NCI-H1694 (cell line): ENCODE measurements around the gene SRGAP3.

Experiments used
- DNase-seq: peaks from one replicate; lab custom pipeline; 2025; lab: John Stamatoyannopoulos, UW

Gene SRGAP3

DNA sequence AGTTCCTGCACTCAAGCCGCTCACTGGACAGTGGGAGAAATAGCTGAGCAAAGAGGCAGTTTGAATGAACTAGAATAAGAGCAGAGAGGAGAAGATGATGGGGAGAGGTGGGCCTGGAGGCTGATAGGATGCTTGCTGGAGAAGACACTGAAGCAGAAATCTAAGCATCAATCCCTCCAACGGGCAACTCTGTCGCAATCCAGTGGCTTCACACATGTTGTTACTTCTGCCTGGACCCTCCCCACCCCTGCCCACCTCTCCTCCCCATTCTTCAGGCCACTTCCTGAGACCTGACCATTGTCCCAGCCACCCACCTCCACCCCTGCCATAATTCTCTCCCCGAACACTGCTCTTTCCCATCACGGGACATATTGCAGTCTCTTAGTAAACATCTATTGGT lies 76.0 kb downstream of the SRGAP3 start:
- no peak for DNase-seq

DNA sequence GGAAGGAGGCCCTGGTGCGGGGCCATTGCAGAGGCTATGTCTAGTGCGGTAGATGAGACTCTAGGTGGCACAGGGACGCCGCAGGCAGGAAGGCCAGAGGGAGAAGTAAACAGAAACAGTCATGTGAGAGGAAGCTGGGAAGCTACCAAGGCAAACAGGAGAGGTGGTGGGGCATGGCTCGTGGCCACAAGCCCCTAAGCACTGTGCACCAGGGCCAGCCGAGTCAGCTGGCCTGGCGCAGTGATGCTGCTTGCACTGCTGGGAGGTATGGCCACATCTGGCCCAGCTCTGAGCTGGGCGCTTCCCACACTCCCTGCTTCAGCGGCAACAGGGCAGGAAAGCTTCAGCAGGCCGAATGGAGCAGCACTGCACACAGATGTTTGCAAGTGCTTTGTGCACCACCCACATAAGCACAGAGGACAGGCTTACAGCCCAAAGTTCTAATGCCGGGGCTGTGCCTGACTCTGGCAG lies 76.6 kb downstream of the SRGAP3 start:
- no peak for DNase-seq

DNA sequence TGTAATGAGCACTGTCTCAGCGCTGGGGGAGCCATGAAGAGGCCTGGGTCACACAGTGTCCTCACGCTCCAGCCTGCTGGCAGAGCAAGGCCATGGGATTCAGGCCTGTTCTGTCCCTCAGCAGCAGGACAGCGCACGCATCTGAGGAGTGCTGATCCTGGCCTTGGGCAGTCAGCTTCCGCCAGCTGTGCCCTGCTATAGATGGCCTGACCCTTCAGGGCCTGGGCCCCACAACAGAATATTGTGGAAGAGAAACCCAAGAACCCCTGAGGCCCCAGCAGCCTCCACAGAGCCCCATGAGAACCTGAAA lies 78.6 kb downstream of the SRGAP3 start:
- no peak for DNase-seq

DNA sequence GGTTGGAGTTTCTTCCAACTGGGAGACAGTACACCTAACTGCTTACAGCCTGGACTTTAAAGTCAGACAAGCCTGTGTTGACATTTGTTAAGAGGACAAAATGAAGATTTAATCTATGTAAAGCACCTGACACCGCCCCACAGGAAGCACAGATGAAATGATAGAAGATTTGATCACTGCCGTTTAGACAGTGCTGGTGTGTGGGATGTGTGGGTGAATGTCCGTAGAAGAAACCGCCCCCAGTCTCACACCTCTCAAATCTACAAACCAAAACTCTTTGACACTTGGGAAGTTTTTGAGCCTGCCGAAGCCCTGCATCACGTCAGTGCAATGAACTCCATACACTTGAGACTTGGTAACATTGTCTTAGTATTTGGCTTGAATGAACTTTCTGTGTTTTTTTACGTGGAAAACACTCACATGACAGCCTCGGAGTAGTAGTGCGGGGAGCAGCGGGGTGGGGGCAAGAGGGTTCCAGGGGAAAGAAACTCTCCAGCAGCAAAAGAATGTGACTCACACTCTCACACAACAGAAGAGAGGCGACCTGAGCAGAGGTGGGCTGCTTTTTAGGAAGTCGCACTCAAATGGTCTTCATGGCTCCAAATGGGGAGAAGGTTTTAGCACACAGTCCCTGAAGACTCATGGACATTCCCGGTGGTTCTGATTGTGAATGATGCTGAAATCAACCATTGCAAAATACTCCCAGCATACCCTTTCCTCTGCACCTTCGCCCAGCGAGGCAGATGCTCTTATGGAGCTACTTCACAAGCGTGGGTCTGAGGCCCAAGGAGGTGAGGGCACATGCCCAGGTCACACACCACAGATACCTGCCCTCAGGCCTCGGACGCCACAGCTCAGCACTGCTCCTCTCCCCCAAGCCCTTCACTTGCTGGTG lies 79.2 kb downstream of the SRGAP3 start:
- DNase-seq, result no peak

DNA sequence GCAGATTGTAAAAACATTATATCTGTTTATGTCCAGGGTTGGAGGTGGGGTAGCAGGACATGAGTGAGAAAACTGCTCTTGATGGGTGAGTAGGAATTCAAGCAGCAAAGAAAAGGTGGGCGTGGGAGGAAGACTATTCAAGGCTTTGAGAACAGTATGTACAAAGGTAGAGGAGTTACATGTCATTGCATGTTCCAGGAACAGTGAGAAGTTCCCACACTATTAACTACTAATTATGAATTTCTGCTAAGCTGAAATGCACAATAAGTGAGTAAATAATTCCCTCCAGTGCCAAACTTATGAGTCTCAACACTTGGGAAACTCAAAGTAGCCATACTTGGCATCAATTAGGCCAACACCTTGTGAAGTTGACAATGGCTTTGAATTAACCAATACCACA lies 80.1 kb downstream of the SRGAP3 start:
- no peak for DNase-seq

DNA sequence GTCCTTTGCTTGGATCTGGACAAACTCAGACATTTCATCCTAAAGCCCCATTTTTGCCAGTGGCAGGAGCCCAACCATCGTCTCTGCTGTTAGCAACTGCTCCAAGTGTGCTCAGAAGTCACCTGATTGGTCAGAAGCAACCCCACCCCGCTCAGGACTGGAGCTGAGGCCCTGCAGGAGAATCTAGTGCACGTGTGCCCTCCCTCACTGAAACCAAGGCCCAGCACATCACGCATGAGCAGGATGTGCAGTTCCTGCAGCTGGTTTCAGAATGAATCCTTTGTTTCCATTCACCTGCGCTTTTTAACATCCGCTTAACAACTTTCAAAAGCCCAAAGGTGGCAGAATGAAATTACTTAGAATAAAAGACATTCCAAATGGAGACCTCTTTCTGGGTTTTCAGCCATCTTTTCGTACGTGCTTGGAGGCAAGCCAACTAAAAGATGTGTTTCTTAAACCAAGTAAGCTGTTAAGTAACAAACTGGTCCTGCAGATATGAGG lies 81.2 kb downstream of the SRGAP3 start:
- no peak for DNase-seq

DNA sequence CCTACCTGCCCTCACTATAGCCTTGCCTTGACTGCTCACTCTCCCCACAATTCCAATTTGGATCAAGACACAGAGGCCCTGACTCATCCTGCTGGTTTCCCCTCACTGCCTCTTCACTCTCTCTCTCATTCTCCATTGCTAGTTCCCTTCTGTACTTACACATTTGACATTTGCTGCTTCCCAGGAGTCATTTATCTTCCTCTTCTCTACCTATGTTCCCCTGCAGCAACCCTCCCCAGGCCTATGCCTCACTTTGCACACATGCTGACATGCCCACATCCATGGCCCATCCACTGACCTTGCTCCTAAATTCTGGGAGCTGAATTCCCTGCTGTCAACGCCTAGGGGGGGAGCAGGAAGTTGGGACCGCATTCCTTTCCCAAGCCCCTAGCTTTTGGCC lies 82.2 kb downstream of the SRGAP3 start:
- DNase-seq, result no peak

DNA sequence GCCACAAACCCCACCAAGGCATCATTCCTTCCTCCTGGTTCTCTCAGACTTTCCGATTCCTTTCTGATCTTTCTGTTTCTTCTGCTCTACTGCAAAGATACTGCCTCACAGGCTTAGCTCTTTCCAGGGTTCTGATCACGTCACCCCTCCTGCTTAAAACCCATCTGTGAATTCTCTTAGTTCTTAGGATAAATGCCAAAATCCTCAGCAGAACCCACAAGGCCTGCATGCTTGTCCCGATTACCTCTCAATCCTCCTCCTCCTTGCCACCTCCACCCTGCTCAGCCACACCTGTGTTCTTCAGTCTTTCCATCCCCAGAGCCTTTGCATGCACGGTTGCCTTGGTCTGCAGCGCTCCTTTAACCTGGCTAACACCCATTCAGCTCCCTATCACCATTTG lies 84.0 kb downstream of the SRGAP3 start:
- no peak for DNase-seq

DNA sequence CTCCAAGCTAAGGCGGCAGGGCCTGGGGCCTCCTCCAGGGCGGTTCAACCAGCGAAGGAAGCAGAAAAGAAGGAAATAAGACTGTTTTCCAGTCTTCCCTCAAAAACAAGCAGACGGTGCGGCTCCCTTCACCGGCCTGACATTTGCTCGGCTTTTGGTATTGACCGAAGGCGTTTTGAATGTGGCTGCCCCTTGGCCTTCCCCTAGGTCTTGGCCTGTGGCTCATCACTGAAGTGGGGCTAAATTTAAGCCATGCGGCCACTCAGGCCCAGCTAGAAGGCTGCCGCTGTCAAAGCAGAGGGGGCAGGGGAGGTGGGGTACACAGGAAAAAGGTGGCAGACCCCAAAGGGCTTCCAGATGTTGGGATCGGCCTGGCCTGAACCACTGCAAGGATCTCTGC lies 86.2 kb downstream of the SRGAP3 start:
- no peak for DNase-seq

DNA sequence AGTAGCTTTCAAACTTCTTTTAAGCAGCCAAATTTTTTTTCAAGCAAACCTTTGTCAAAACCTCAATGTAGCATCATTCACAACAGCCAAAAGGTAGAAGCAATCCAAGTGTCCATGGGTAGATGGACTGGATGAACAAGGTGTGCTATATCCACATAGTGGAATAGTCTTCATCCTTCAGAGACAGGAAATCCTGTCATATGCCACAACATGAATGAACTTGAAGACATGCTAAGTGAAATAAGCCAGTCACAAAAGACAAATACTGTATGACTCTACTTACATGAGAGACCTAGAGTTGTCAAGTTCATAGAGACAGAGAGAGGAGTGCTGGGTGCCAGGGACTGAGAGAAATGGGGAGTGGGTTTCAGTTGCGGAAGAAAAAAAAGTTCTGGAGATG lies 87.6 kb downstream of the SRGAP3 start:
- no peak for DNase-seq

DNA sequence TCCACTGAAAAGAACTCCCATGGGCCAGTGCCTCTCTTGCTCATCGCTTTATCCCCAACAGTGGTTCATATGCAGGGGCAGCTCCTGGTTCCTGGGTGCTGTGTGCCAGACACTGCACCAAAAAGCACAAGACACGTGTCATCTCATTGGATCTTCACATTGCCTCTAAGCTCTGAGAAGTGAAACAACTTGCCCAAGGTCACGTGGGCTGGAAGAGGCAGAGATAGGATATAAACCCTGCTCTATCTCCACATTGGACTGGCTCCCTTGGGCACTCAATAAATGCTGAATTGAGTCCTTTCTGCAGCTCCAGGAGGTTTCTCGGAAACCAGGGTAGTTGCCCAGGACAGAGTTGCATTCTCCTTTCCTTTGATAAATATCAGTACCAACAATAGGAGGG lies 88.1 kb downstream of the SRGAP3 start:
- DNase-seq, result no peak

DNA sequence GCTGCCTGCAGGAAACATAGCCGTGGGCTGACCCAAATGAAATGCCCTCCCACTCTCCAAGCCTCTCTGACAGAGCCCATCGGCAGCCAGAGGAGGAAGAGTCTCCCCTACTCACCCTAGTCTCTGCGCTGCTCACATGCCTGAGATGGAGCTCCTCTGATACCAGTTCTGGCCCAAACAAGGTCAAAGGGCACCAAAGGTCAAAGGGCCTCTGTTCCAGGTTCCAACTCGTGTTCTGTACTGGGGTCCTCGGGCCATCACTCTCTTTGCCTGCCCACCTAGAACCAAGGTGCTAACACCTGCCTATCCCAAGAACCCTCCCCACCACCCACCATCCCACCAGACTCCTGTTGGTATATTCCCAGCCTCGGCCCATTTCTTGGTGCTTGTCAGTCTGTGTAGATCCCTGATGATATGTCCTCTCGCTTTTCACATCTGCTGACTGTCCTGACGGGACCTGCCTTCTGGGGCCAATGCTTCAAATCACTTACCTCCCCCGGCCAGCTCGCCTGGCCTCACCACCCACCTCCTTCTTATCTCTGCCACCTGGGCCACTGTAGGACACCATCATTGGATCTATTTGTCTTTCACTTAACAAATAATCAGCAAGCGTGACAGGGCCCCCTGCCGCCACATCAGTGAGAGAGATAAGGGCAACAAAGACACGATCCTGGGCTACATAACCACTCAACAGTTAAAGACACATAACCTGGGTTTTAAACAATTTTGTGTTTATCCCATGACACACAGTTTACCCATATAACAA lies 90.4 kb downstream of the SRGAP3 start:
- no peak for DNase-seq

DNA sequence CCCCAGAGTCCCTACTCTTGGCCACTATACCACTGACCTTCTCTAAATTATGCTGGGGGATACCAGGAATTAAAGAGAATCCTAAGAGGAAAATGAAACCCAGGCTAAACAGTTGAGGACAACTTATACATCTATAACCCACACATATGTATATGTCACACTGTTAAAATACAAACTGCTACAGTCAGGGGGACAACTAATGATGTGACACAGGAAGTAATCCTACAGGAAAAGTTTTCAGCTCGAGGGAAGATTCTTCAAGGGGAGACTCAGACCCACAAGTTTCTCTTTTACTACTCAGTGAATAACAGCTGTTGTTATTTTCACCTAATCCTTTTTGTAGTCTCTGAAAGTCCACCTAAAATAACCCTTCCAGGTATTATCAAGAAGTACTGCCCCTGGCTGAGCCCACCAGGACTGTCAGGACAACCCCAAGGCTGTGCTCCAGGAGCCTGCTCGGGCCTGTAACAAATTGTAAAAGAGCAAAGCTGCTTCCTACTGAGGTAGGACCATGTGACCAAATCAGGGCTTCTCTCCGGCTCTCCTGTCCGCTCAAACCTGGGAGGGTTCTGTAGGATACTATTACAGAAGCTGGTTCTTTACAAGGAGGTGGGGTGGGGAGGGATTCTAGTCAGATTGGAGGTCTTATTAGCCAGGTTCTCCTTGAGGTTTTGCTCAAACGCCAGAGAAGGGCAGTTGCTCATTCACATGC lies 91.6 kb downstream of the SRGAP3 start:
- no peak for DNase-seq

DNA sequence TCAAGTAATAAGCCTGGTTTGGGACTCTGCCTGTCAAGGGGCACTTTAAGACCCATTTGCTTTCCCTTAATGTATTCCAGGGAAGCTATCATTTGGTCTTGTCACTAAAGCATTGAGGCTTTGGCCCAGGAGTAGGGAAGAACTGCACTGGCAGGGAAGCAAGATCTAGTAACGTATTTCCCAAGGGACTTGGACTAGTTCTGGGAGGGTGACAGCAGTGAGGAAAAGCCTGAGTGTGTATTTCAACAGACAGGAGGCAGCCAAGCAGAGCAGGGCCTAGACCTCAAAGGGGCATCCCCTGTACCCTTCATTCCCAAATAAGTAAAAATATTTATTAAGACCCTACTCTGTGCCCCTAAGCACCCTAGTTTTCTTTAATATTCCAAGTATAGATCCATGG lies 92.8 kb downstream of the SRGAP3 start:
- no peak for DNase-seq

DNA sequence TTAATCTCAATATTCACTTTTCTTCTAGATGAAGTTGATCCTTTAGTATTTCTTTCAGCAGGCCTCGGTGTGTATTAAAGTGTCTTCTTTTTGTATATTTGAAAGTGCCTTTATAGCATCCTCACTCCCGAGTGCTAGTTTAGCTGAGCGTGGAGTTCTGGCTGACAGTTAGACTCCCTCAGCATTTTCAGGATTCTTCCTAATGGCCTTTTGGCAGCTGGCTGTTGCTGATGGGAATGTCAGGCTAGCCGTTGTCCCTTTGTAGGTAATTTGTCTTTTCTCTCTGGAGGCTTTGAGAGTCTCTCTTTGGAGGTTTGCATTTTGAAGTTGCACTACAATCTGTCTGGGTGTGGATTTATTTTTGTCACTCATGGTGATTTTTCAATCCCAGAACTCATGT lies 94.4 kb downstream of the SRGAP3 start:
- no peak for DNase-seq

DNA sequence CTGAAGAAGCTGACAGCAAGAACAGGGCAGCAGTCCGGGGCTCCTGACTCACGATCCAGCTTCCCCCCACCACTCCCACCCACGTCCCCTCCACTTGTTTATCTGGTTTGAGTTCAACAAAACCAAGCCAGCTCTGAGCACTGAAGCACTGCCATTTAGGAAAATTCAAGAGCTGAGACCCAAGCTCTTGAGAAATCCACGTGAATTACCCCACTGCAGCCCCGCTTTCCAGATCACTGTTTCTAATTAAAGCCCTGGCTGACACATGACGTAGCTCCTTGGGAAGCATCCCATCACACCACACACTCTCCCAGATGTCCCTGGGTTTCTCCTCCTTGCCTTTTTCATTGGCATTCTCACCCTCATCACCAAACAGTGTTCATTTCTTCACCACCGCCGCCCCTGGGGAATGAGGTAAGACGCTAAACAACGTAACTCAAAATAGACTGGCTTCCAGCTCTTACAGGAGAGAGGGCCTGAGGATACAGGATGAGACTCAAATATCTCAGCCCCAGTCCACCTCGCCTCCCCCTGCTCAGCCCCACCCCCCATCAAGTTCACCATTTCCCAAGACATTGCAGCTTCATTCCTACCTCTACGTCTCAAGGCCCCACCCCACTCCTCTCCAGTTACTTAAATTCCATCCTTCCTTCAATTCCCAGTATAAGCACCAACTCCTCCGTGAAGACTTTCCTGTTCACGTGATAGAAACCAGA lies 95.4 kb downstream of the SRGAP3 start:
- DNase-seq, result no peak

DNA sequence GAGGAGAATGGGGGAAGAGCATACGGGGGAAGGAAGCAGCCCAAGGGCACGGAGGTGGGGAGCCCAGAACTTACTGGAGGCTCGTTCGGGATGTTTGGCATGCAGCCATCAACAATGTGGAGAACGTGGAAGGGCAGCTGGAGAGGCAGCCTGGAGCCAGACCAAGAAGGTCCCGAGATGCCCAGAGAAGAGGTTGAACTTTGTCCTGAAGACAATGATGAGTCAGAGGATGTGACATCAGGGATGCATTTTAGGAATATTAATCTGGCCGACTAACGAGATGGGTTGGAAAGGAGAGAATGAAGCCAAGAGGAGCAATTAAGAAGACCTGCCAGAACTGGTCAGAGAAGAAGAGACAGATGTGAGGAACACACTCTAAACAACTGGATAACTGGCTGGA lies 98.2 kb downstream of the SRGAP3 start:
- DNase-seq, result no peak

DNA sequence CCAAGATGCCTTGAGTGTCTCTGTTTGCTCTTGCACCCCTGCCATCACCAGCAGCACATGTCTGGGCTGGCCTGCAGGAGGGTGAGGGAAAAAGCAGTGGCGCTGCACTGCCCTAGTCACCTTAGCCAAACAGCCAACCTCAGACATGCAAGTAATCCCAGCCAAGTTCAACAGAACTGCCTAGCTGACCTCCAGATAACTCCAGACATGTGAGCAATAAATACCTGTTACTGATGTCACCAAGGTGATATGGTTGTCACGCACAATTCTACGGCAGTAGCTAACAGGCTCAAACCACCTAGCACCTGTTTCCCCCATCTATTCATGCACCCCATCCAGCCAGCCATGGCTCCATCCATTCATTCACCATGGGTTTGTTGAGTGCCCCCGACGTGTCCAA lies 99.9 kb downstream of the SRGAP3 start:
- DNase-seq, result no peak

DNA sequence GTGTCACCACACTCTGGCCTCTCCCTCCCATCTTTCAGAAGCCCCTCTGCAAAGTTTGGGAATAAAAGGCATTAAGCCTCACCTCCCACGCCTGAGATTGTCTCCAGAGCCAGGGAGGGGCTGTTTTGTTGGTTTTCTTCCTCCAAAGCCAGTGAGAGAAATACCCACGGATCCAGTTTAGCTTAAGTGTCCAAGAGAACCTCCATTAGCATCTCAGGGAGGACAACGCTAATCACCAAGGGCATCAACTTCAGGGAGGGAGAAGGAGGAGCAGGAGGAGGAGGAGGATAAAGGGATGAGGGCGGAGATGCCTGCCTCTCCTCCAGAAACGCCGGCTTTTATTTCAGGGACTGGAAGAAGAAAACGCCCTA lies 101.6 kb downstream of the SRGAP3 start:
- DNase-seq, result no peak

DNA sequence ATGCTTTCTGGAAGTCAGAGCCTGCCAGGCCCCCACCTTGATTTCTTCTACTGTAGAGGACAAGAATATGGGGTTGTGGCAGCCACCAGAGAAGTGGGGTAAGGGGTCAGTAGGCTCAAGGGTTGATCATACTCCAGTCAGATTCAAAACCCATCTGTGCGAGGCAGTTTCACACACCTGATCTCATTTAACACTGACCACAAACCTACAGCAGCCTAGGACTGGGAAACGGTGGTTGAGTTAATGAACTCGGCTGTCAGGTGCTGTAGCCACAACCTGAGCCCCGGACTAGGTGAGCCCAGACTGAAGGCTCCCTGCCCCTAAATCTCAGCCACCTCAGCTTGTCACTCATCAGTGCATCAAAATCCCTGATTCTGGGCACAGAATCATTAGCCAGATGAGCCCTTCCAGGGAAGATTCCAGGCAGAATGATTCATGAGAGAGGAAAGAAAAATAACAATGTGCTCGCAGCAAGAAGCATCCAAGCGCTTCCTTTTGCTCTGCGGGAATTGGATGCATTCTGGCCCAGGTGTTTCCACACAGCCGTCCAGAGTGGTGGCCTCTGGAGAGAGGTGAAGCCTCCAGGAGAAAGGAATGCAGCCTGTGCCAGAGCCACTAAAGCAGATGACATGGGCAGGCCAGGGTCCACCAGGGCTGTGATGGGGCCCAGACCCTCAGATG lies 102.1 kb downstream of the SRGAP3 start:
- no peak for DNase-seq

DNA sequence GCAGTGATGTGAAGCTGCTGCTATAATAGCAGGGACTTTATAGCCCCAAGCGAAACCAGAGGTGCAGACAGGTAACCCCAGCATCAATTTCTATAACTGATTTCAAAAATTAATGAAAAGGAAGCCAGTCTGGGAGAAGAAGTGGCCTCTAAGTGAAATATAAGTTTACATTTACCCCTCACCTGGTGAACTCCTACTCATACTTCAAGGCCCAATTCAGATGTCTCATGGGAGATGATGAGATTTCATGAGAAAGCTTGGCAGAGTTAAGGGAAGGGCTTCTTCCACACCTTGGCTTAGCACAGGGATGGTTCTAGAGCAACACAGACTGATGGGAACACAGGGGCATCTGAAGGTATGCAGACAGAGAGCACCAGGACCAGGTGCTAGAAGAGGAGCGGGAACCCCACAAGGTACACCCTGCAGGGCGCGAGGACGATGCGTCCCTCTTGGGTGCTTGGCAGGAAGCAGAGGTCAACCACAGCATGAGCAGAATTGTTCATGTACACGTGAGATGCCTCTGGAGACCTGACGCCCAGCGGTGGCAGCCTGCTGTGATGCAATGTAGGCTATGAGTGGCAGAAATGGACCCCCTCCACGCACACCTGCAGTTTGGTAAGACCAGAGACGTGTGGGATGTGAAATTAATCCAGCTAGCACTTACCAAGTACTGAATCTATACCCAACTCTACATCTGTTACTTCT lies 102.9 kb downstream of the SRGAP3 start:
- DNase-seq, result no peak
